GM18873 (cell line): Measurements from ENCODE around the gene FMR1.

Experiments
- ATAC-seq: cut with Tn5 transposase; IDR thresholded peaks from one replicate; pipeline ENCODE4 v1.9.1; 2021; ENCODE audit warnings: mild to moderate bottlenecking, moderate library complexity, moderate number of reproducible peaks; ENCODE audit not compliant: unreplicated experiment, low FRiP score

The FMR1 gene

DNA sequence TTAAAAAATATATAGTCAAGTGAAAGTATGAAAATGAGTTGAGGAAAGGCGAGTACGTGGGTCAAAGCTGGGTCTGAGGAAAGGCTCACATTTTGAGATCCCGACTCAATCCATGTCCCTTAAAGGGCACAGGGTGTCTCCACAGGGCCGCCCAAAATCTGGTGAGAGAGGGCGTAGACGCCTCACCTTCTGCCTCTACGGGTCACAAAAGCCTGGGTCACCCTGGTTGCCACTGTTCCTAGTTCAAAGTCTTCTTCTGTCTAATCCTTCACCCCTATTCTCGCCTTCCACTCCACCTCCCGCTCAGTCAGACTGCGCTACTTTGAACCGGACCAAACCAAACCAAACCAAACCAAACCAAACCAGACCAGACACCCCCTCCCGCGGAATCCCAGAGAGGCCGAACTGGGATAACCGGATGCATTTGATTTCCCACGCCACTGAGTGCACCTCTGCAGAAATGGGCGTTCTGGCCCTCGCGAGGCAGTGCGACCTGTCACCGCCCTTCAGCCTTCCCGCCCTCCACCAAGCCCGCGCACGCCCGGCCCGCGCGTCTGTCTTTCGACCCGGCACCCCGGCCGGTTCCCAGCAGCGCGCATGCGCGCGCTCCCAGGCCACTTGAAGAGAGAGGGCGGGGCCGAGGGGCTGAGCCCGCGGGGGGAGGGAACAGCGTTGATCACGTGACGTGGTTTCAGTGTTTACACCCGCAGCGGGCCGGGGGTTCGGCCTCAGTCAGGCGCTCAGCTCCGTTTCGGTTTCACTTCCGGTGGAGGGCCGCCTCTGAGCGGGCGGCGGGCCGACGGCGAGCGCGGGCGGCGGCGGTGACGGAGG lies at the start of gene FMR1:
TSS of gene FMR1 (plus strand) at position 728 of the 831 bp plus-strand sequence. CDS start 261 bp downstream, outside the sequence.
- ATAC-seq = peak; percentile 76

DNA sequence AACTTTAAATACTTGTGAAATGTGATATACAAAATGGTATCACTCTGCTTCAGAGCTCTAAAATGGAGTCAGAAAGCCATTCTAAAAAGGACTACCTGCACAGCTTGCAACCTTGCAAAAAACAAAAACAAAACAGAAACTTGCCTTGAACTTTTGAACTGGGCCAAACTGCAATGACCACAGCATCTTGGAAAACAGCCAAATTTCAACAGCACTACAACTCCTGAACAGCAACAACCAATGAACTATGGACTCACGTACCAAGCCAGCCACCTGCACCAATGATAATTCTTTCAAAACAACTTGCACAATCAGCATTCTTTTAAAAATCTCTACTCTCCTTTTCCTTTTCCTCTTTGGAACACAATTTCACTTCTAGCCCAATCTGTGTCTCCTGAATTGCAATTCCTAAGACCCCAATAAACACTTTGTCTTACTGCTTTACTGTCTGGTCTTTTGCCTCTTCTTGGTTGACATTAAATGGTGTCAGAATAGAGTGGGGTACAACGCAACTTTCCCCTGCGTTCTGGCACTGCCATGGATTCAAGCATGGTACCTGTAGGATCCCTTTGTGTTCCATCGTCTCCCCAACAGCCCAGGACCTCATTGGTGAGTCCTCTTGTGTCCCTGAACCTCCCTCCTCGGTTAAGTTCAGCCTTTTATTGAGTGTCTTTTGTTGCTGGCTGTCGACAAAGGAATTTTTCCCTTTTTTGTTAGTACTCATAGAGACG lies 35.7 kb upstream of the FMR1 start:
- ATAC-seq = peak; percentile 74

DNA sequence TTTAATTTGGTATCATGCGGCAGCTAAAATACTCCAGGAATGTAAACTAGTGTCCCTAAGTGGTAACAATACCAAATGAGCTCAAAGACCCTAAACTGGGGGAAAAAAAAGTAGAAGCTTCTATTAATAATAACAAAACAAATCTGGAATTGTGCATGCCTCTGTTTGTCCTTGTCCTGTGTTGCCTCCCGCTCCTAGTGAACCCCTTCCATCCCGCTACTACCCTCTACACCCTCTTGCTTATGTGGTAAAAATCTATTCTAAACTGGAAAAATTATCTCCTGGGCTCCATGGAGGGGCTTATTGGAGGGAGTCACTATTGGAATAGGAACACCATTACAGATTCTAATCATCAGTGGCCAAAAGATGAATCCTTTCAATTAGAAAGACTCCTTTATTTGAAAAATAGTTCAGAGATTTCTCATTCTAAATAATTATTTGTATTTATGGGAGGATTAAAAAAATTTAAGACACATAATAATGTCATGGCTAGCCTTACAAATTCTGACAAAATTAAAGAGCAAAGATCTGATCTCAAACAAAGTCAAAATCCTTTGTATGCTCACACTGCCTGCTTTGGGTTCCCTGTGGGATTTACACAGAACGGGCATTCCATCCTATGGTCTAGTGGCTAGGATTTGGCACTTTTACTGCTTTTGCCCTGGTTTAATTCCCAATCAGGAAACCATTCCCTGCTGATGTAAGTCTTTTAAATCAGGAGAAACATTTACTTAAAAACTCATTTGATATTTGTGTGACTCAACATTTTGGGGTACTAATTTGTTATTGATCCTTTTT lies 34.7 kb upstream of the FMR1 start:
- no peak for ATAC-seq

DNA sequence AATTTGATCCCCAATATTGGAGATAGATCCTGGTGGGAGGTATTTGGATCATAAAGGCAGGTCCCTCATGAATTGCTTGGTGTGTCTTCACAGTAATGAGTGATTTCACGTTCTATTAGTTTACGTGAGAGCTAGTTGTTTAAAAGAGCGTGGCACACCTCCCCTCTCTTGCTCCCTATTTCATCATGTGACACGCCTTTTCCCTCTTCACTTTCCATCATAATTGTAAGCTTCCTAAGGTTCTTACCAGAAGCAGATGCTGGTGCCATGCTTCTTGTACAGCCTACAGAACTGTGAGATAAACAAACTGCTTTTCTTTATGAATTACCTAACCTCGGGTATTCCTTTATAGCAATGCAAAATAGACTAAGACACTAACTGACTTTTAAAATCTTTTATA lies 34.0 kb upstream of the FMR1 start:
- no peak for ATAC-seq

DNA sequence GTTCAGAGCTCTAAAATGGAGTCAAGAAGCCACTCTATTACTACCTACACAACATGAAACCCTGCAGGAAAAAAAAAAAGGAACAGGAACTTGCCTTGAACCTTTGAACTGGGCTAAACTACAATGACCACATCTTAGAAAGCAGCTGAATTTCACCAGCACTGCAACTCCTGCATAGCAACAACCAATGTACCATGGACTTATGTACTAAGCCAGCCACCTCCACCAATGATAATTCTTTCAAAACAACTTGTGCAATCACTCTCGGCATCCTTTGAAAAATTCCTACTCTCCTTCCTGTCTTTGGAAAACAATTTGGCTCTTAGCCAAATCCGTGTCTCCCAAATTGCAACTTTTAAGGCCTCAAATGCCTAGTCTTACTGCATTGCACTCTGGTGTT lies 26.8 kb upstream of the FMR1 start:
- ATAC-seq = no peak

DNA sequence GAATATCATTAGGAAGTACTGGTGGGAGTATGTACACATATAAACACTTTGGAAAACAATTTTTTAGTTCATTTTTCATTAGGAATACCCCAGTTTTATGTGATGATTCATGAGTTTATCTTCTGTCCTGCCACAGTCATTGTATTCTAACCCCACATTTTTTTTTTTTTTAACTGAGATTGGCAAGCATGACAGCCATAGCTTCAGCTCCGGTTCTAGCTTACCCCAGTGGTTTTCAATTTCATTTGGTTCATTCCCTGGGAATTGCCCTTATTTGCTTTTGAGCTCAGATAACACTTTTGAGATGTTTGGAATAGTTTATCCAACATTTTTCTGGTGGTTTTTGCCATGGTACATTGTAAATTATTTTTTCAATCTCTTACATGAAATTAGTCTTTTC lies 21.0 kb upstream of the FMR1 start:
- no peak for ATAC-seq

DNA sequence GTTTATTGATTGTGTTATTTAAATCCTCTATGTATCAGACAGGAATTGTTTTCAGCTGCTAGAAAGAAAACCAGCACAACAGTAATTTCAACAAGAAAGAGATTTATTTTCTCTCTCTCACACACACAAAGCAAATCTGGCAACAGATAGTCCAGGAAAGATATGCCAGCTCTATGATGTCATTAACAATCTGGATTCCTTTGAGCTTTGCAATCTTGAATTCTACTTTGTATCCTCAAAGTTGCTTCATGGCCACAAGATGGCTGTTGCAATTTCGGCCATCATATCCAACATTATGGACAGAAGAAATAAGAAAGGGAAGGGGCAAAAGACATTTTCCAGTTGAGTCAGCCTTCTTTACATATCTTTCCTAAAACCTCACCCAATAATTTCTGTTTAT lies 19.8 kb upstream of the FMR1 start:
- ATAC-seq = no peak

DNA sequence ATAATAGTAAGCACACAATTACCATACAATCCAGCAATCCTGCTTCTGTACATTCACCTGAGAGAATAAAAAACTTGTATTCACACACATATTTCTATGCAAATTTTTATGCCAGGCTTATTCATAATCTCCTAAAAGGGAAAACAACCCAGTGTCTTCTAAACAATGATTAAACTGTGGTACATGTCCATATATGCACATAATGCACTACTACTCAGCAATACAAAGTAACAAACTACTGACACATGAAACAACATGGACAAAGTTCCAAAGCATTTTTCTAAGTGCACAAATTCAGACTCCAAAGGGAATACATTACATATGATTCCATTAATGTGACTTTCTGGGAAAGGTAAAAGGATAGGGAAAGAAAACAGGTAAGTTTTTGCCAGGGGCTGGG lies 18.0 kb upstream of the FMR1 start:
- ATAC-seq = no peak

DNA sequence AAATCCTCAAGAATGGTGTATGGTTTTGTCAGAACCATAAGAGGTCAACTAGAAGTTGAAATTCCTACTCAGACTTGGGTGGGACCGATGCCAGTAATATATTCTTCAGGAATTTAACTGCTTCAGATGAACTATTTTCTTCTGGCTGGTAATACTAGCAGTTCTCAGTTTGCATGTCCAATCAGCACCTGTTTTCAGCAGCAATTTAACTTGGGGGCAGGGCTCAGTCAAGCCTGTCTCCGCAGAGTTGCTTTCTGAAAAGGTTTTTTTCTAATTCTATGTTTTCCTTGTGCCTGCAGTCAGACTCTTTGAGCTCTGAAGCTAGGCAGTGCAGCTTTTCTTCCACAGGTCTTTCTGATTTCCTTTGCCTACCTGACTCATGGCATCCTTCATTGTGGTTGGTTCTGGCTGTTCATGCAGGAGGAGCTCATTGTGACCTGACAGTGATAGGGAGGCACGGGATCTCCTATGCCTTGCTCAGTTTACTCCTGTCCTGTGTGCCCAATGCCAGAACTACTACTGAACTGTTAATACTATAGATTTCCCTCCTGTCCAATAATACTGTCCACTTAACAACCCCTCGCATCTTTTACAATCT lies 17.3 kb upstream of the FMR1 start:
- ATAC-seq = no peak

DNA sequence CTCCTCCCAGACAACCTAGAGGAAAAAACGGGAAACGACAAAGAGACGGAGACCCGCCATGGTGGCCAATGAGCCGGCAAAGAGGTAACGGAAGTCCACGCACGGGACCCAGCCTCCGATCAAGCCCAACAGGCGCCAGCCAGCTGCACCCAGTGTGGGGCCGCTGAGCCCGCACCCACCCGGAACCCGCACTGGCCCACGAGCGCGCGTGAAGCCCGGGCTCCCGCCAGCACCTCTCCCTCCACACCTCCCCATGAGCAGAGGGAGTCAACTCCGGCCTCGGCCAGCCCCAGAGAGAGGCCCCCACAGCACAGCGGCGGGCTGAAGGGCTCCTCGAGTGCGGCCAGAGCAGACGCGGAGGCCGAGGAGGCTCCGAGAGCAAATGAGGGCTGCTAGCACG lies 14.6 kb upstream of the FMR1 start:
- ATAC-seq = no peak

DNA sequence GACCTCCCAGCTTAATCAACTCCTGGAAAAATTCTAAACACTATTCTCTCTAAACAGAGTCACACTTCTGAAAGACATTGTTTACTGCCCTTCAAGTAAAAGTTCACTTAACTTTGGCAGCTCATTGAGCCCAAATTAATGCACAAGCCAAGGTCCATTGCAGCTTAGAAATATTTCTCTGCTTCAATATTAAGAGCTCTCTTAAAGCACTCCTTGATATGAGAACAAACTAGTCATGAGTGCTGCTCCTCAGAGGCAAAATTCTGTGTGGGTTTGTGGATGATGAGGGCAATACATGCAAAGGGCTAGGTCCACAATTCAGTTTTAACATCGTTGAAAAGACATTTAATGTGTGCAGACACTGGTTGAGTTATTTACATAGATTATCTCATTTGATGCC lies 12.8 kb upstream of the FMR1 start:
- ATAC-seq = no peak

DNA sequence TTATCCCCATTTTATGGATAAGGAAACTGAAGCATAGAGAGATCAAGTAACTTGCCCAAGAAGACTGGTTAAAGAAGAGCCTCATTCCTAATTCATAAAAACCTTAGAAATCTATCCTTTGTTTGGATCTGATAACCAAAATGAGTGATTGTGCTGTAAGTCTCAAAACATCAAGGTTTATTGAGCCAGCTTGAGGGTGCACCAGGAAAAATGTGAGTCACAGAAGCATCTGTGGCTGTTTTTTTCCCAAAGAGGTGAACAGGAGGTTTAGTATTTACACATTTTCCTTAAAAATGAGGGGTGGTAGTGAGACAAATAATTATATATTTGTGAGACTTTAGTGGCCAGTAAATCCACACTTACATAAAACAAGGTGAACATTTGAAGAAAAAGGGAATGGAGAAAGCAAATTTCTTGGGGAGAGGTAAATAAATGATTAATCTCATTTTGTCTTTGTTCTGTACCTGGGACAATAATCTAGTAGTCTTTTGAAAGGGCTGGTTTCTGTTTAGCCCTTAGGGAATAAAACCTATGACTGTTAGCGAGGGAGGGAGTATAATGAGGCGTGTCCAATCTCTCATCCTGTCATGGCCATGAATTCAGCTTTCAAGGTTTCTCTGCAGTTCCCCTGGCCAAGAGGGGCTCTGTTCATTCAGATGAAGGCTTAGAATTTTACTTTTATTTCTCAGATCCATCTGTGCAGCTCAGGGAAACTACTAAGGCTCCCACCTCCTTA lies 12.2 kb upstream of the FMR1 start:
- peak; percentile 84 for ATAC-seq

DNA sequence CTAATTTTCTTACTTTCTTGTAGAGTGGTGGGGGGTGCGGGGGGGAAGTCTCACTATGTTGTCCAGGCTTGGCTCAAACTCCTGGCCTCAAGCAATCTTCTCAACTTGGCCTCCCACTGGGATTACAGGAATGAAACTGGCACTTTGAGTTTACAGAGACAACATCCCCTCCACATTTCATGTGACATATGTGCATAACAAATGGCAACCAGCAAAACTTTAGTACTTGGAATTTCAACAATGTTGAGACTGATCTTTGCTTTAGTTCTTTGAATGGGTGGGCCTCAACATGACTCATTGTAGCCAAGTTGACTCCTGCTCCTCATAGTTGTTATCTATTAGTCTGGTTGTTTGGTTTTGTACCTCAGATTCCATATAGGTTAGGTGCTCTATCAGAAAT lies 11.4 kb upstream of the FMR1 start:
- no peak for ATAC-seq

DNA sequence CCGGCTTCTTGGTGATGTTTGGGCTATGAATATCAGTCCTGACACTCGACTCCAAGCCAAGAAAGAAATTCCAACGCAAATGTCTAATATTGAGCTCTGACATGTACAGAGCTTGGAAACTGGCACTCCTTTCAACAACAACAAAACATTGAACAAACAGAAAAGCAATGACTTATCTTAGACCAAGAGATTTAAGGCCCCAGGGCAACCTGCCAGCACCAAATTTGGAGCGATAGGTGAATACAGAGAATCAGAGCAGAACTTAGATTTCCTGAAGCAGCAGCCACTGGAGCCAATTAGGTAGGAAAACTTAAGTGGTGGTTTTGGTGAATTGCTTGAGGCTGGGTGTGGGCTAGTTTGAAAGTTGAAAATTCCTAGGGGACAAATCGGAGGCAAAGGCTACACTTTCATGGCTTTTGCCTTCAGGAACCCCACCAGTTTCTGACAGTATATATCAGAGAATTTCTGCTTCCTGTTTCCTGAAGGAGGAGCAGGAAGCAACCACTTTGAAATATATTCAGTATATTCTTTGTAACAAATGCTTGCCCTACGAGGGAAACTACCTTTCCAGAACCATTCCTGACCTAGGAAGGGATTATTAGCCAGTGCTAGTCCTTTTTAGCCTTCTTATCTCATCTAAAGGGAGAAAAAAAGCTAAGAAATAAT lies 10.1 kb upstream of the FMR1 start:
- ATAC-seq = no peak

DNA sequence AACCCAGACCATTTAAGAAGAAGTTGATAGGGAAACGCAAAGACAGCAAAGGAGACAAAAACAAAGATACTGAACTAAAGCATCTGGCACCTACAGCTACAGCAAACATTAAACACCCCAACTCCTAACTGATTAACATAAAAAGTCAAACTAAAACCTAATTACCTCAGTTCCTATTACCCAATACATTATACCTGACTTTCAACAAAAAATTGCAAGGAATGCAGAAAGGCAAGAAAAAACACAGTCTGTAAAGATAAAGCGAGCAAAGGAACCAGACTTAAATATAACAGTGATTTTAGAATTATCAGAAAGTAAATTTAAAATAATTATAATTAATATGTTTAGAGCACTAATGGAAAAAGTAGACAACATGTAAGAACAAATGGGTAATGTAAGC lies 9.4 kb upstream of the FMR1 start:
- no peak for ATAC-seq

DNA sequence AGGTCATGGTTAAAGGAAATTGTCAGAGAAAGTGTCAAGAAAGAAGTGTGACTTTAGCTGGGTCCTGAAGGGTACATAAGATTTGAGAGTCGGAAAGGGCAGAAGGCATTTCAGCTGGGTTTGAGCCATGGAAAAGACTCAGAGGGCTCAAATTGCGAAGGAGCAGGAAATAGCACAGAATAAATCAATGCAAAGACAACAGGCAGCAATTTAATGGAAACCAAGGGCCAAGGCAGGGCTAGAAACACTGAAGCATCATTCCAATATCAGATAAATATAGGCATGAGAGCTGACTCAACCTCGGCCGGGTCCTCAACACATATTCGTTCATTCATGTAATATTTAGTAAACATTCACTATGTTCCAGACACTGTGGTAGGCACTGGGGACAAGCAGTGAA lies 3.6 kb upstream of the FMR1 start:
- no peak for ATAC-seq

DNA sequence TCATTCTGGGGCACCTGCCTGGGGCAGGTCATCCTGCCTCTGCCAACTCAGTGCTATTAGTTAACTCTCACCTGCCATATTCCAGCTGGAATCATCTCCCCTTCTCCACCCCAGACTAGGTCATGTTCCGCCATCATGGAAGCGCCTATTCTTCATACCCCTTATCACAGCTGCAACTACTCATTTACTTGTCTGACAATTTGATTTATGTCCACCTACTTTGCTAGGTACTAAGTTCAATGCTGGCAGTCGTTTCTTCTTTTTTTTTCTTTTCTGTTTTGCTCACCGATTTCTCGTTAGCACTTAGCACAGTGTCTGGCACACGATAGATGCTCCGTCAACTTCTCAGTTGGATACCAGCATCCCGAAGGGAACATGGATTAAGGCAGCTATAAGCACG lies 1.1 kb upstream of the FMR1 start:
- ATAC-seq = no peak

DNA sequence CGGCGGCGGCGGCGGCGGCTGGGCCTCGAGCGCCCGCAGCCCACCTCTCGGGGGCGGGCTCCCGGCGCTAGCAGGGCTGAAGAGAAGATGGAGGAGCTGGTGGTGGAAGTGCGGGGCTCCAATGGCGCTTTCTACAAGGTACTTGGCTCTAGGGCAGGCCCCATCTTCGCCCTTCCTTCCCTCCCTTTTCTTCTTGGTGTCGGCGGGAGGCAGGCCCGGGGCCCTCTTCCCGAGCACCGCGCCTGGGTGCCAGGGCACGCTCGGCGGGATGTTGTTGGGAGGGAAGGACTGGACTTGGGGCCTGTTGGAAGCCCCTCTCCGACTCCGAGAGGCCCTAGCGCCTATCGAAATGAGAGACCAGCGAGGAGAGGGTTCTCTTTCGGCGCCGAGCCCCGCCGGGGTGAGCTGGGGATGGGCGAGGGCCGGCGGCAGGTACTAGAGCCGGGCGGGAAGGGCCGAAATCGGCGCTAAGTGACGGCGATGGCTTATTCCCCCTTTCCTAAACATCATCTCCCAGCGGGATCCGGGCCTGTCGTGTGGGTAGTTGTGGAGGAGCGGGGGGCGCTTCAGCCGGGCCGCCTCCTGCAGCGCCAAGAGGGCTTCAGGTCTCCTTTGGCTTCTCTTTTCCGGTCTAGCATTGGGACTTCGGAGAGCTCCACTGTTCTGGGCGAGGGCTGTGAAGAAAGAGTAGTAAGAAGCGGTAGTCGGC lies 528 bp downstream of the FMR1 start:
- ATAC-seq = peak; percentile 32

DNA sequence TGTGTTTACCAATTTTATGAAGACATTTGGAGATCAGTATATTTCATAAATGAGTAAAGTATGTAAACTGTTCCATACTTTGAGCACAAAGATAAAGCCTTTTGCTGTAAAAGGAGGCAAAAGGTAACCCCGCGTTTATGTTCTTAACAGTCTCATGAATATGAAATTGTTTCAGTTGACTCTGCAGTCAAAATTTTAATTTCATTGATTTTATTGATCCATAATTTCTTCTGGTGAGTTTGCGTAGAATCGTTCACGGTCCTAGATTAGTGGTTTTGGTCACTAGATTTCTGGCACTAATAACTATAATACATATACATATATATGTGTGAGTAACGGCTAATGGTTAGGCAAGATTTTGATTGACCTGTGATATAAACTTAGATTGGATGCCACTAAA lies 1.9 kb downstream of the FMR1 start:
- ATAC-seq = no peak
